ENCODE results near the gene RNF25. TPM values are rescaled to one million over a fixed set of nuclear protein-coding genes. Genes with fewer than 3 reads are reported as not detected.
A peak's percentile ranks its signal among the peaks of the same experiment; 100 is the strongest.

The RNF25 gene
- total and polyA plus RNA-seq, 2 experiments from 2014 or later = 18.3 to 22.2 TPM

DNA sequence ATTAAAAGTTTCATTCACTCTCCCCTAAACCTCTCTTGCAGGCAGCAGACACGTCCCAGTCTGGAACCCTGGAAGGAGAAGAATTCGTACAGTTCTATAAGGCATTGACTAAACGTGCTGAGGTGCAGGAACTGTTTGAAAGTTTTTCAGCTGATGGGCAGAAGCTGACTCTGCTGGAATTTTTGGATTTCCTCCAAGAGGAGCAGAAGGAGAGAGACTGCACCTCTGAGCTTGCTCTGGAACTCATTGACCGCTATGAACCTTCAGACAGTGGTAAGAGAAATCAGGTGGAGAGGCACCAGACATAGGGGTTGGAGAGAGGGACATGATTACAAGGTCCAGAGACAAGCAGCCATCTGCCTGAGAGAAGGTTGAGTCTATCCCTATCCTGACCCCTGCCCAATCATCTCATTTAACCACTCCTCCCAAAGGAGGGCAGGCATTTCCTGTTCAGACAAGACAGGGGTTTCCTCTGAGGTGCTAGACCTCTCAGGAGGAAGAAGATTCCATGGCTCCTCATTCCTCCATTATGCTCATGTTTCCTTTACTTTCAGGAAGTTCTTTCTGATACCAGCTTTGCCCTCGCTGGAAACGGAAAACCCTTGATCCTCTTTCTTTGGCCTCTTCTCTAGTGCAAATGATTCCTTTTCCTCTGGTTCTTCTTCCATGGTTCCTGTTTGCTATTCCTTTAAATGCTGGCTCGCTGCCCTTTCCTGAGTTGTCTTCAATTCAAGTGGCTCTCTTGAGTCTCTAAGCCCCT, 49.0 kb downstream of the RNF25 start:
- Histone ChIP-seq H2AFZ (peak overlapping the region; percentile 93; the same call in 1 of the 2 replicates), H3F3A (replicated peaks; ENCODE audit: low read depth) (no peaks in the 10 kb centered on the region), H3K79me2 (replicated peaks; ENCODE audit: insufficient read depth) (no peaks in the 10 kb centered on the region), H3K9me2 (ENCODE audit: insufficient read depth) (no peaks in the 10 kb centered on the region), H3K36me3 (ENCODE audit: insufficient read depth) (no peaks in the 10 kb centered on the region), H3K4me2 (no peak overlapping the region), H3K27ac (ENCODE audit: low read depth) (no peak overlapping the region), H3K4me3 (no peak overlapping the region), H4K20me1 (replicated peaks; ENCODE audit: insufficient read depth) (no peaks in the 10 kb centered on the region), H3K4me1 (ENCODE audit: insufficient read depth) (no peaks in the 10 kb centered on the region), H3K27me3 (ENCODE audit: insufficient read depth) (no peaks in the 10 kb centered on the region)
- H3K27me3 Mint-ChIP-seq (ENCODE audit: insufficient read depth, low read depth, poor library complexity) = peaks cover 3% of the 10 kb centered on the region
- DNase-seq (ENCODE audit: low spot score) (no peak), ATAC-seq (no peak)
- peaks cover 2% of the 10 kb centered on the region; the same call in 1 of the 3 replicates for H3K4me1 Mint-ChIP-seq
- no peaks in the 10 kb centered on the region for H3K9me3 Mint-ChIP-seq
- H3K36me3 Mint-ChIP-seq (ENCODE audit: low read depth) = no peaks in the 10 kb centered on the region
- no peak overlapping the region for H3K4me3 Mint-ChIP-seq
- no peak overlapping the region for H3K27ac Mint-ChIP-seq
- TF ChIP-seq CREB1 (CRISPR knock-in tag; IDR thresholded peaks at IDR 0.05; ENCODE audit: low read depth) (no peak), ZNF114 (CRISPR knock-in tag; IDR thresholded peaks at IDR 0.05) (no peak)
- TF ChIP-seq, protein P1, sequence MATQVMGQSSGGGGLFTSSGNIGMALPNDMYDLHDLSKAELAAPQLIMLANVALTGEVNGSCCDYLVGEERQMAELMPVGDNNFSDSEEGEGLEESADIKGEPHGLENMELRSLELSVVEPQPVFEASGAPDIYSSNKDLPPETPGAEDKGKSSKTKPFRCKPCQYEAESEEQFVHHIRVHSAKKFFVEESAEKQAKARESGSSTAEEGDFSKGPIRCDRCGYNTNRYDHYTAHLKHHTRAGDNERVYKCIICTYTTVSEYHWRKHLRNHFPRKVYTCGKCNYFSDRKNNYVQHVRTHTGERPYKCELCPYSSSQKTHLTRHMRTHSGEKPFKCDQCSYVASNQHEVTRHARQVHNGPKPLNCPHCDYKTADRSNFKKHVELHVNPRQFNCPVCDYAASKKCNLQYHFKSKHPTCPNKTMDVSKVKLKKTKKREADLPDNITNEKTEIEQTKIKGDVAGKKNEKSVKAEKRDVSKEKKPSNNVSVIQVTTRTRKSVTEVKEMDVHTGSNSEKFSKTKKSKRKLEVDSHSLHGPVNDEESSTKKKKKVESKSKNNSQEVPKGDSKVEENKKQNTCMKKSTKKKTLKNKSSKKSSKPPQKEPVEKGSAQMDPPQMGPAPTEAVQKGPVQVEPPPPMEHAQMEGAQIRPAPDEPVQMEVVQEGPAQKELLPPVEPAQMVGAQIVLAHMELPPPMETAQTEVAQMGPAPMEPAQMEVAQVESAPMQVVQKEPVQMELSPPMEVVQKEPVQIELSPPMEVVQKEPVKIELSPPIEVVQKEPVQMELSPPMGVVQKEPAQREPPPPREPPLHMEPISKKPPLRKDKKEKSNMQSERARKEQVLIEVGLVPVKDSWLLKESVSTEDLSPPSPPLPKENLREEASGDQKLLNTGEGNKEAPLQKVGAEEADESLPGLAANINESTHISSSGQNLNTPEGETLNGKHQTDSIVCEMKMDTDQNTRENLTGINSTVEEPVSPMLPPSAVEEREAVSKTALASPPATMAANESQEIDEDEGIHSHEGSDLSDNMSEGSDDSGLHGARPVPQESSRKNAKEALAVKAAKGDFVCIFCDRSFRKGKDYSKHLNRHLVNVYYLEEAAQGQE (IDR thresholded peaks at IDR 0.05; ENCODE audit: unreplicated experiment) = no peak

DNA sequence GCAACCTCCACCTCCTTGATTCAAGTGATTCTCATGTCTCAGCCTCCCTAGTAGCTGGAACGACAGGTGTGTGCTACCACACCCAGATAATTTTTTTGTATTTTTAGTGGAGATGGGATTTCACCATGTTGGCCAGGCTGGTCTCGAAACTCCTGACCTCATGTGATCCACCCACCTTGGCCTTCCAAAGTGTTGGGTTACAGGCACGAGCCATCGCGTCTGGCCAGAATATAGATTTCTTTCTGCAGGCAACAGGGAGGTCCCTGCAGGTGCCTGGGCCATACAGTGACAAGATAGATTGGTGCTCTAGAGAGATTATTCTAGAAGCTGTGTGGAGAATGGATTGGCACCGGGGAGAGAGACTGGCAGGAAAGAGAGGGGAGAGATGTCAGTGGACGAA, 50.8 kb downstream of the RNF25 start:
- Mint-ChIP-seq H3K27me3 (ENCODE audit: insufficient read depth, low read depth, poor library complexity) (no peaks in the 10 kb centered on the region), H3K4me1 (peaks cover 2% of the 10 kb centered on the region; the same call in 1 of the 3 replicates), H3K9me3 (no peaks in the 10 kb centered on the region), H3K4me3 (no peak overlapping the region), H3K27ac (no peak overlapping the region), H3K36me3 (ENCODE audit: low read depth) (no peaks in the 10 kb centered on the region)
- H3K4me3 ChIP-seq = no peak overlapping the region
- no peaks in the 10 kb centered on the region for H3K9me2 ChIP-seq (ENCODE audit: insufficient read depth)
- H3K36me3 ChIP-seq (ENCODE audit: insufficient read depth) = no peaks in the 10 kb centered on the region
- no peak overlapping the region for H3K27ac ChIP-seq (ENCODE audit: low read depth)
- no peaks in the 10 kb centered on the region for H3F3A ChIP-seq (replicated peaks; ENCODE audit: low read depth)
- ATAC-seq = no peak
- H2AFZ ChIP-seq = no peak overlapping the region
- H4K20me1 ChIP-seq (replicated peaks; ENCODE audit: insufficient read depth) = no peaks in the 10 kb centered on the region
- no peak for DNase-seq (ENCODE audit: low spot score)
- no peaks in the 10 kb centered on the region for H3K4me1 ChIP-seq (ENCODE audit: insufficient read depth)
- no peaks in the 10 kb centered on the region for H3K79me2 ChIP-seq (replicated peaks; ENCODE audit: insufficient read depth)
- H3K27me3 ChIP-seq (ENCODE audit: insufficient read depth) = no peaks in the 10 kb centered on the region
- H3K4me2 ChIP-seq = no peak overlapping the region
- TF ChIP-seq POLR2AphosphoS5 (IDR thresholded peaks at IDR 0.05; ENCODE audit: low read depth) = no peak
- no peak for TF ChIP-seq JUNB (IDR thresholded peaks at IDR 0.05; ENCODE audit: unreplicated experiment)
- TF ChIP-seq, protein P2, sequence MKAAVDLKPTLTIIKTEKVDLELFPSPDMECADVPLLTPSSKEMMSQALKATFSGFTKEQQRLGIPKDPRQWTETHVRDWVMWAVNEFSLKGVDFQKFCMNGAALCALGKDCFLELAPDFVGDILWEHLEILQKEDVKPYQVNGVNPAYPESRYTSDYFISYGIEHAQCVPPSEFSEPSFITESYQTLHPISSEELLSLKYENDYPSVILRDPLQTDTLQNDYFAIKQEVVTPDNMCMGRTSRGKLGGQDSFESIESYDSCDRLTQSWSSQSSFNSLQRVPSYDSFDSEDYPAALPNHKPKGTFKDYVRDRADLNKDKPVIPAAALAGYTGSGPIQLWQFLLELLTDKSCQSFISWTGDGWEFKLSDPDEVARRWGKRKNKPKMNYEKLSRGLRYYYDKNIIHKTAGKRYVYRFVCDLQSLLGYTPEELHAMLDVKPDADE (IDR thresholded peaks at IDR 0.05) = no peak
- no peak for TF ChIP-seq ZNF331 (CRISPR knock-in tag; IDR thresholded peaks at IDR 0.05; ENCODE audit: low read depth)
- TF ChIP-seq EZH2 (IDR thresholded peaks at IDR 0.05; ENCODE audit: low read depth, unreplicated experiment) = no peak
- no peak for TF ChIP-seq STAT1 (IDR thresholded peaks at IDR 0.05; ENCODE audit: unreplicated experiment)
- TF ChIP-seq, protein P3, sequence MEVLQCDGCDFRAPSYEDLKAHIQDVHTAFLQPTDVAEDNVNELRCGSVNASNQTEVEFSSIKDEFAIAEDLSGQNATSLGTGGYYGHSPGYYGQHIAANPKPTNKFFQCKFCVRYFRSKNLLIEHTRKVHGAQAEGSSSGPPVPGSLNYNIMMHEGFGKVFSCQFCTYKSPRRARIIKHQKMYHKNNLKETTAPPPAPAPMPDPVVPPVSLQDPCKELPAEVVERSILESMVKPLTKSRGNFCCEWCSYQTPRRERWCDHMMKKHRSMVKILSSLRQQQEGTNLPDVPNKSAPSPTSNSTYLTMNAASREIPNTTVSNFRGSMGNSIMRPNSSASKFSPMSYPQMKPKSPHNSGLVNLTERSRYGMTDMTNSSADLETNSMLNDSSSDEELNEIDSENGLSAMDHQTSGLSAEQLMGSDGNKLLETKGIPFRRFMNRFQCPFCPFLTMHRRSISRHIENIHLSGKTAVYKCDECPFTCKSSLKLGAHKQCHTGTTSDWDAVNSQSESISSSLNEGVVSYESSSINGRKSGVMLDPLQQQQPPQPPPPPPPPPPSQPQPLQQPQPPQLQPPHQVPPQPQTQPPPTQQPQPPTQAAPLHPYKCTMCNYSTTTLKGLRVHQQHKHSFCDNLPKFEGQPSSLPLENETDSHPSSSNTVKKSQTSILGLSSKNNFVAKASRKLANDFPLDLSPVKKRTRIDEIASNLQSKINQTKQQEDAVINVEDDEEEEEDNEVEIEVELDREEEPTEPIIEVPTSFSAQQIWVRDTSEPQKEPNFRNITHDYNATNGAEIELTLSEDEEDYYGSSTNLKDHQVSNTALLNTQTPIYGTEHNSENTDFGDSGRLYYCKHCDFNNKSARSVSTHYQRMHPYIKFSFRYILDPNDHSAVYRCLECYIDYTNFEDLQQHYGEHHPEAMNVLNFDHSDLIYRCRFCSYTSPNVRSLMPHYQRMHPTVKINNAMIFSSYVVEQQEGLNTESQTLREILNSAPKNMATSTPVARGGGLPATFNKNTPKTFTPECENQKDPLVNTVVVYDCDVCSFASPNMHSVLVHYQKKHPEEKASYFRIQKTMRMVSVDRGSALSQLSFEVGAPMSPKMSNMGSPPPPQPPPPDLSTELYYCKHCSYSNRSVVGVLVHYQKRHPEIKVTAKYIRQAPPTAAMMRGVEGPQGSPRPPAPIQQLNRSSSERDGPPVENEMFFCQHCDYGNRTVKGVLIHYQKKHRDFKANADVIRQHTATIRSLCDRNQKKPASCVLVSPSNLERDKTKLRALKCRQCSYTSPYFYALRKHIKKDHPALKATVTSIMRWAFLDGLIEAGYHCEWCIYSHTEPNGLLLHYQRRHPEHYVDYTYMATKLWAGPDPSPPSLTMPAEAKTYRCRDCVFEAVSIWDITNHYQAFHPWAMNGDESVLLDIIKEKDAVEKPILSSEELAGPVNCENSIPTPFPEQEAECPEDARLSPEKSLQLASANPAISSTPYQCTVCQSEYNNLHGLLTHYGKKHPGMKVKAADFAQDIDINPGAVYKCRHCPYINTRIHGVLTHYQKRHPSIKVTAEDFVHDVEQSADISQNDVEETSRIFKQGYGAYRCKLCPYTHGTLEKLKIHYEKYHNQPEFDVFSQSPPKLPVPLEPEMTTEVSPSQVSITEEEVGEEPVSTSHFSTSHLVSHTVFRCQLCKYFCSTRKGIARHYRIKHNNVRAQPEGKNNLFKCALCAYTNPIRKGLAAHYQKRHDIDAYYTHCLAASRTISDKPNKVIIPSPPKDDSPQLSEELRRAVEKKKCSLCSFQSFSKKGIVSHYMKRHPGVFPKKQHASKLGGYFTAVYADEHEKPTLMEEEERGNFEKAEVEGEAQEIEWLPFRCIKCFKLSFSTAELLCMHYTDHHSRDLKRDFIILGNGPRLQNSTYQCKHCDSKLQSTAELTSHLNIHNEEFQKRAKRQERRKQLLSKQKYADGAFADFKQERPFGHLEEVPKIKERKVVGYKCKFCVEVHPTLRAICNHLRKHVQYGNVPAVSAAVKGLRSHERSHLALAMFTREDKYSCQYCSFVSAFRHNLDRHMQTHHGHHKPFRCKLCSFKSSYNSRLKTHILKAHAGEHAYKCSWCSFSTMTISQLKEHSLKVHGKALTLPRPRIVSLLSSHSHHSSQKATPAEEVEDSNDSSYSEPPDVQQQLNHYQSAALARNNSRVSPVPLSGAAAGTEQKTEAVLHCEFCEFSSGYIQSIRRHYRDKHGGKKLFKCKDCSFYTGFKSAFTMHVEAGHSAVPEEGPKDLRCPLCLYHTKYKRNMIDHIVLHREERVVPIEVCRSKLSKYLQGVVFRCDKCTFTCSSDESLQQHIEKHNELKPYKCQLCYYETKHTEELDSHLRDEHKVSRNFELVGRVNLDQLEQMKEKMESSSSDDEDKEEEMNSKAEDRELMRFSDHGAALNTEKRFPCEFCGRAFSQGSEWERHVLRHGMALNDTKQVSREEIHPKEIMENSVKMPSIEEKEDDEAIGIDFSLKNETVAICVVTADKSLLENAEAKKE (CRISPR knock-in tag; IDR thresholded peaks at IDR 0.05) = no peak

Measured in GM23338 (cell line).